ENCODE measurements around the gene IL12RB1.
"Not testable (repeated sequence)": the region's sequence is repeated elsewhere in the genome, so short reads cannot be mapped to it uniquely, and the experiment has no call there.

Gene IL12RB1

GRCh38 chr19:18112989-18113478 is 26.3 kb upstream of the IL12RB1 start:
- peak; percentile 81 for DNase-seq (ENCODE audit: low read depth)

GRCh38 chr19:18110609-18111232 is 24.0 kb upstream of the IL12RB1 start:
- no peak for DNase-seq (ENCODE audit: low read depth)

DNA sequence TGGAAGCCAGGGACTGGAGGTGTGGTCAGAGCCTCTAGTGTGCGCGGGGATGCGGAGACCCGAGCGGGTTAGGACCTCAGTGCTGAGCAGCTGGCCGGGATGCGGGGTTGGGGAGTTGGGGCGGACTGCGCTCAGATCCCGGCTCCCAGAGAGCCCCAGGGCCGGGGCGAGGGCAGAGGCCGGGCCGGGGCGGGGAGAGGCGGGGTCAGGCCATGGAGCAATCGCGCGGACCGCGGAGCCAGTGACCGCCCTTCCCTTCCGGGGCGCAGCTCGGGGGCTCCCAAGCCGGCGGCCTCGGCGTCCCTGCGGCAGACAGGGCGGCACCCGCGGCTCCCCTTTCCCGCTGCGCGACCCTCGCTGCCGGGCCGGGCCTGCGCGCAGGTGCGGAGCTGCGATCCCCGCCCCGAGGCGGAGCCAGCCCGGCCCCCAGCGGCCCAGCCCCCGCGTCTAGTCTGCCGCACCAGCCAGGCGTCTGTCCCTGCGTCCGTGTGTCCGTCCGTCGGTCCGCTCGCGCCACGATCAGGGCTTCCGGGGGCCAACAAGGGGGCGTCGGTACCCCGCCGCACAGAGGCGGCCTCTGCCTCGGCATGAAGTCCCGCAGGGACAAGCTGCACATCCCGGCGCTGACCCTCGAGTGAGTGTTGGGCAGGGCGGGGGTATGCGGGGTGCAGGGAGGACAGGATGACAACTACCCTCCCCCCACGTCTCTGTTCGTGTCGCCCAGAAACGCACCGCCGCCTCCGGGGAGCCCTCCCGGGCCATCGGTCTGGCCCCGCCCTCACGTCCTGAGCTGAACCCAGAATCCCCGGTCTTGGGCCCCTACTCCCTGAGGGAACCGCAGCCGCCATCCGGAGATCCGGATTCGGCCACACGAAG is 23.2 kb upstream of the IL12RB1 start:
- DNase-seq (ENCODE audit: low read depth) = peak; percentile 31

- no peak for DNase-seq (ENCODE audit: low read depth)
These were observed 22.6 kb upstream of the IL12RB1 start for GRCh38 chr19:18109341-18109732.

DNA sequence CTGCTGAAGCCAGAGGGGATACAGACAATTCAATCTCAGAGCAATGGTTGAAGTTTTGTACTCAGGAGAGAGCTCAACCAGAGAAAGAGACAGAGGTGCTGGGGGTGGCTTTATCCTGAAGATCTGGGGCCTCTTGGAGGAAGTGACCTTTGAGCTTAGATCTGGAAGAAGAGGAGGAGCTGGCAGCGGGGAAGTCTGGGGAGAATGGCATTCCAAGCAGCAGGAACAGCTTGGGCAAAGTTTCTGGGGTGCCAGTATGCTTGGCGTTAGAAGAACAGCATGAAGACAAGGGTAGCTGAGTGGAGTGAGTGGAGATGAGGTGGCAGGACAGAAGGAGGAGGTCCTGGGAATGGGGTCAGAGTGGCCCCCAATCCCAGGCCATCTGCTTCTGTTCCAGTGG is 22.2 kb upstream of the IL12RB1 start:
- DNase-seq (ENCODE audit: low read depth) = no peak

DNA sequence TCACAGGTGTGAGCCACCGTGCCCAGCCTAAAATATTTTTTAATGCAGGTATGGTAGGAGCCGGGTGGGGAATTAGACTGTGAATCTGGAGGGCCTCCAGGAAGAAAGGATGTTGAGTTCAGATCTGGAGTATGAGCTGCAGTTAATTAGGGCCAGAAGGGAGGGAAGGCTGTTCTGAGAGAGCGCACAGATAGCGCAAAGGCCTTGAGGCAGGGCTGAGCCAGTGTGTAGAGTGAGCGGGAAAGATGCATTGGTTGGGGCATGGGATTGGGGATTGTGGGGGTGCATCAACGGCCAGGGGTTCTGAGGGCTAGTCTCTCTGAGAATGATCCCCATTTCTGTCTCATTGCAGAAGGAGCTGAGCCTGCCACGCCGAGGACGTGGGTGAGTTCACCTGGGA is 20.5 kb upstream of the IL12RB1 start:
- DNase-seq (ENCODE audit: low read depth) = no peak

- not testable (repeated sequence) for DNase-seq (ENCODE audit: low read depth)
These were observed 18.5 kb upstream of the IL12RB1 start for GRCh38 chr19:18105259-18105658.

DNA sequence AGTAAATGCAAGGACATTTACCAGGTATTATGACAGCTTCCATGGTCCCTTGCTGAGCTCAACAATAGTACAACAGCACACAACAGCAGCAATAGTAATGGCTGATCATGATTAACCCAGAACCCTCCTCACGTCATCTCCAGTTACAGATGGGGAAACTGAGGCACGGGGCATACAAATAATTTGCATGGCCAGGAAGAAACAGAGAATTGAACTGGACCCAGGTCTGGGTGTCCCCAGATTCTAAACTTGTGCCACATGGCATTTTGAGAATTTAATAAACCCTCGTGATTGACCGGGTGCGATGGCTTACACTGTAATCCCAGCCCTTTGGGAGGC is 18.0 kb upstream of the IL12RB1 start:
- no peak for DNase-seq (ENCODE audit: low read depth)

GRCh38 chr19:18102916-18103542 is 16.3 kb upstream of the IL12RB1 start:
- DNase-seq (ENCODE audit: low read depth) = no peak

DNA sequence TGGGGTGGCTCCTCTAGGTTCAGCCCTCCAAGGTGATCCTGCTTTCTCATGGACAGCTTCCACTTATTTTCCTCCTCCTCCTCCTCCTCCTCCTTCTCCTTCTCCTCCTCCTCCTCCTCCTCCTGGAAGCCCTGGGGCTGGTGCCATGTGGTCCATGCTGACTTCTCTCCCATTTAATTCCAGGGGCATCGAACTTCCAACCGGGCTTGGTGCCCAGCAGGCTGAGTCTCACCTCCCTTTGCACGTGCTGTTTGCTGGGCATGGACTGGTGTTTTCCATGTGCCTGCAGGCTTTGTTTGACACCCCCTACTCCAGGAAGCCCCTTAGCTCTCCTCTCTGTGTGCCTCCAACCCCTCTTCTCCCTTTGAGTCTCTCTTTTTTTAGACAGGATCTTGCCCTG is 14.5 kb upstream of the IL12RB1 start:
- DNase-seq (ENCODE audit: low read depth) = no peak

GRCh38 chr19:18100710-18101109 is 14.0 kb upstream of the IL12RB1 start:
- DNase-seq (ENCODE audit: low read depth) = peak; percentile 17

- no peak for DNase-seq (ENCODE audit: low read depth)
These were observed 12.9 kb upstream of the IL12RB1 start for GRCh38 chr19:18099623-18099995.

DNA sequence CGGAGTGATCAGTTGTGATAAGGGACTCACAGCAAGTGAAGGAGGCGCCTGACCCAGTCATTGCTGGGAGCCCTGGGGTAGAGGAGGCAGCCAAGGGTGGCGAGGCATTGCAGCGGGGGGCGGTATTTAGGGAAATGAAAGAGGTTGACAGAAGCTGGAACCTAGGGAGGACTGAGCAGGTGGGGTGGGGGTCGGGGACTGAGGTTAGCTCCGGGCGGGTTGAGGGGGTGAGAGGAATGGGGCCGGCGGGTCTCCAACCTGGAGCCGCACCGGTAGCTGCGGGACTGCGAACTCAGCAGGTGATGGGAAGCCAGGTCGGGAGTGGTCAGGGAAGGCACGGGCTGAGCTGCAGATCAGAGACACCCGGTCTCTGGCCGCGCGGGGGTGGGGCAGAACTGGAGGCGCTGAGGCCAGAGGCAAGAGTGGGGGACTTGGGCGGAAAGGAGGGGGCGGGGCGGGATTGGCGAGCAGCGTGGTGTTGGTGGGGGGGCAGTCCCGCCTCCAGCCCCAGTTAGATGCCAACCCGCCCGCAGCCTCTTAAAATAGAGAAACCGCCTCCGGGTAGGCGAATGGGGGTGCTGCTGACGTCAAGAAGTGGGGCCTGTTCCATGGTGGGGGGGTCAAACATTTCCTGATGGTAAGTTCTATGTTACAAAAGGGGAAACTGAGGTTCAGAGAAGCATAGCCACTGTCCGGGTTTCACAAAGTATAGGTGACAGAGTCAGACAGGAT is 12.3 kb upstream of the IL12RB1 start:
- DNase-seq (ENCODE audit: low read depth) = peak; percentile 26

DNA sequence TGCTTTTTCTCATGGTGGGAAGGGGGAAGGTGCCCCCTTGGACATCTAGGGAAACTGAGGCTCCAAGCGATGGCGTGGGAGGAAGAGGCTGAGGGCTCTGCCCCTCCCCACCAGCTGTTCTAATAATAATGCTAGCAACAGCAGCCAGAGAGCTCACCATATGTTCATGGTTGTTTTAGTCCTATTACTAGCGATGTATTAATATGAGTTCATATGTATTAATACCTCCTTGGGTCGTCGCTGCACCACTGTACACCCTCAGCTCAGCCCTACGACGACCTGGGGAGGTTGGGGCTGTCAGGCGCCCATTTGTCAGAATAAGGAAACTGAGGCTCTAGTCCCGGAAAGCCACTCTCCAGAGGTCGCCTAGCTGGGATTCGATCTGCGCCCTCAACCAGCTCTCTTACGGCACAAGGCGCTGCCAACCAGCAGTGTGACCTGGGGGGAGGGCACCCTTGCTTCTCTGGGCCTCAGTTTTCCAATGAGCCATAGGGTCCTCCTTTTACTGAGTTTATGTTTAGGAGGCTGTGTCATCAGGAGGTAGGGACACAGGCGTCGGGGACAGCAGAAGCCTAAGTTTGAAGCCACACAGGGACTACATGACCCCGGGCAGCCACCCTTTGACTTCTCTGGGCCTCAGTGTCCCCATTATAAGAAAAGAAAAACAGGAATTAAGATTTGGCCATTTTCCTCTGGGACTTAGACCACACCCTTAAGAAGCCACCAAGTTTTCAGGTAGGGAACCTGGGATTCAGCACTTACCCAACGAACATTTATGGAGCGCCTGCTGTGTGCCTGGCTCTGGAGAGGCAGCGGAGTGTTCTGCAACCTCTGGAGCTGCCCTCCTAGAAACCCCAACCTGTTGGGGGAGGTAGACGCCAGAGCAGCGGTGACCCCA is 11.5 kb upstream of the IL12RB1 start:
- DNase-seq (ENCODE audit: low read depth) = no peak

DNA sequence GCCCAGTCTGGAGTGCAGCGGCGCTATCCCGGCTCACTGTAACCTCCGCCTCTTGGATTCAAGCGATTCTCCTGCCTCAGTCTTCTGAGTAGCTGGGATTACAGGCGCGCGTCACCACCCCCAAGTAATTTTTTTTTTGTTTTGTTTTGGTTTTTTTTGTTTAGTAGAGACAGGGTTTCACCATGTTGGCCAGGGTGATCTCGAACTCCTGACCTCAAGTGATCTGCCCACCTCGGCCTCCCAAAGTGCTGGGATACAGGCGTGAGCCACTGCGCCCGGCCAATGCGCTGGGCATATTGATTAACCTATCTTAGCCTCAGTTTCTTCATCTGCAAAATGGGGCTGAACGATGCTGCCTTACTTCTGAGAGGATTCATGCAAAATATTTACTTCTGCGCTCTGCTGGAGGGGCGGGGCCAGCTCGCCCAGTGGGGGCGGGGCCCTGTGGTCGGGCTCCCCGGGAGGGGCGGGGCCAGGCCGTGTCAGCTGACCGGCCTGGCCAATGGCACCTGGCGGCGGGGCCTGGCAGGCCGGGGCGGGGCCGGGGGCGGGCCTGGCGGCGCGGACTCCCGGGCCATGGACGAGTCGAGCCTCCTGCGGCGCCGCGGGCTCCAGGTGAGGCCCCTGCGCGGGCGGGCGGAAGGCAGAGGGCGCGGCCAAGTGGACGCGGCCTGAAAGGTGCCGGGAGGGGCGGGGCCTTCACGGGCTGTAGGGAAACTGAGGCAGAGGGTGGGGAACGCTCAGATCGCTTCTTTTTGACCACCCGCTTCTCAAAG is 10.7 kb upstream of the IL12RB1 start, which contains the start of gene MAST3:
Gene MAST3 (plus strand): TSS at position 562 of the 776 bp plus-strand sequence. CDS start 15 bp downstream, at position 577.
- DNase-seq (ENCODE audit: low read depth) = peak; percentile 78

GRCh38 chr19:18096258-18096657 is 9.5 kb upstream of the IL12RB1 start:
- no peak for DNase-seq (ENCODE audit: low read depth)

GRCh38 chr19:18093439-18094161 is 6.9 kb upstream of the IL12RB1 start:
- DNase-seq (ENCODE audit: low read depth) = peak; percentile 49

- no peak for DNase-seq (ENCODE audit: low read depth)
These were observed 4.5 kb upstream of the IL12RB1 start for GRCh38 chr19:18091217-18091608.

DNA sequence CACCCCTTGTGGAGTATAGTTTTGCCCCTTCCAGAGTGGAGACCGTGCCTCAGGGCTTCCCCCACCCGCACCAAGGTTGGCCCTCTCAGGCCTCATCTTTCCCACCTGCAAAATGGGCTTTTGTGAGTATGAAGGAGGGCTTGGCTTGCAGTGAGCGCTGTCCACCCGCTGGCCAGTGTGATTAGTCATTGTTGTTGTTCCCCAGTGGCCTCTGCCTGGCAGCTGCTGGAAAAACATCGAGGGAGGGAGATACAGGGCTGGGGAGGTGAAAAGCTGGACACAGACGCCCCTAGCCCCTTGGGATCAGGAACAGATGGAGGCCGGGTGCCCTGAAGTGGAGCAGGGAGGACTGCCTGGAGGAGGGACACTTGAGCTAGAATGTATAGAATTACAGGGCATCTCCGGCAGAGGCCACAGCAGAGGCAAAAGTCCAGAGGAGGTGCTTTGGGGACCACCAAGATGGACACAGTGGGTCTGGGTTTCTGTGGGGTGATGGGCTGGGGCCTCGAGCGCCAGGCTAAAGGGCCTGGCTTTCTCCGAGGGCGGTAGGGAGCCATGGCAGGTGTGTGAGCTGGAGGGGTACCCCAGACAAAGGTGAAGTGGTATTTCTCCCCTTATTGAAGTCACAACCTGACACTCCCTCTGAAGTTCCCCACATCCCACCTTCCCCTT is 3.9 kb upstream of the IL12RB1 start:
- DNase-seq (ENCODE audit: low read depth) = peak; percentile 30

Data from EH (cell line).